GM04504 (cell line): ENCODE measurements around the gene CDT1.

ENCODE experiments used
- DNase-seq: peaks from one replicate; pipeline ENCODE4 v3.0.0-alpha.2; 2012; ENCODE audit warnings: low read depth

Gene CDT1

GRCh38 chr16:88836791-88837190 is 33.2 kb downstream of the CDT1 start:
- DNase-seq = no peak

GRCh38 chr16:88837806-88838205 is 34.2 kb downstream of the CDT1 start:
- no peak for DNase-seq

GRCh38 chr16:88838566-88838965 is 35.0 kb downstream of the CDT1 start:
- no peak for DNase-seq

DNA sequence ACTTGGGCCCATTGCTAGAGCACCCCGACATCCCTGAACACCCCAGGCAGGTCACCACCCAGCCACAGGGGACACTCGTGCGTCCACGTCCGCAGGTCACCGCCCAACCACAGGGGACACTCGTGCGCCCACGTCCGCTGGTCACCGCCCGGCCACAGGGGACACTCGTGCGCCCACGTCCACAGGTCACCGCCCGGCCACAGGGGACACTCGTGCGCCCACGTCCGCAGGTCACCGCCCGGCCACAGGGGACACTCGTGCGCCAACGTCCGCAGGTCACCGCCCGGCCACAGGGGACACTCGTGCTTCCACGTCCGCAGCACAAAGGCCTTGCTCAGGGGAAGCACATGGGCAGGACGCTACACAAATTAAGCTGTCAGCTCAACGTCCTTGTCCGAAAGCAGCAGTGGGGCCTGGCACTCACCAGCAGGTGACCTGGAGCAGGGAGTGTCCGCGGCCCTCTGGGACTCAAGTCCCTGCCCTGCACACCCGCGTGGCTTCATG is 35.5 kb downstream of the CDT1 start:
- DNase-seq = no peak

DNA sequence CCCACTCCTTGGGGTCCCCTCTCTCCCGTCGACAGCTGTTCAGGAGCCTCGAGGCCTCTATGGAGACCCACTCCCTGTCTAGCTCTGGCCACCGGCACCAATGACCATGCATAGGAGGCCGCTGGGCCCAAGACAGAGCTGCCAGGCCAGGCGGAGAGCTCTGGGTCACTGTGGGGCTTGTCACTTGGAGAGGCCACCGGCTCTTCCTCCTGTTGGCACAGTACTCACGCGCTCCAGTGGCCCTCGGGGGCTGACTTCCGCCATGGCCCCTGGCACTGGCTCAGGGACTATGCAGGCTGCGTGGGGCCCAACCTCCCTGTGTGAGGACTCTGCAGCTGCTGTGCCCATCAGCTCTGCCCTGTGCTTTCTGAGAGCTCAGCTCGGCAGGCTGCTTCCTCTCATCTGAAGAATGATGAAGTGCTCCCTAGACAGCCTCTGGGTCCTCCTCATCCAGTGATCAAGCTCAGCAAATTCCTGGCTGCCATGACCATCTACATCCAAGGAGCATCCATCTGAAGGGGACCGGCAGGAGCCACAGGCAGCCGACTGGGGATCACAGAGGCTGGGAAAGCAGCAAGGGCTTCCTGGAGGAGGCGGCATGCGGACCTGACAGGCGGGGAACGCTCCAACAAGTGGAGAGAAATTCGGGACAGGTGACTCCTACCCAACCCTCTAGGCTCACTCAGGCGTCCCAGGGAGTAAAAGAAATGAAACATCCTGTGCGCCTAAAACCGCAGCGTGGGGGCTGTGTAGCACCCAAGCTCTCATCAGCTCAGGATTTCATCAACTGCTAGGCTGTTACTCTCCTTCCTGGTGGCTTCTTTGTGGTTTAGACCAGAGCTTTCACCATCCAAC is 36.4 kb downstream of the CDT1 start:
- DNase-seq = no peak

DNA sequence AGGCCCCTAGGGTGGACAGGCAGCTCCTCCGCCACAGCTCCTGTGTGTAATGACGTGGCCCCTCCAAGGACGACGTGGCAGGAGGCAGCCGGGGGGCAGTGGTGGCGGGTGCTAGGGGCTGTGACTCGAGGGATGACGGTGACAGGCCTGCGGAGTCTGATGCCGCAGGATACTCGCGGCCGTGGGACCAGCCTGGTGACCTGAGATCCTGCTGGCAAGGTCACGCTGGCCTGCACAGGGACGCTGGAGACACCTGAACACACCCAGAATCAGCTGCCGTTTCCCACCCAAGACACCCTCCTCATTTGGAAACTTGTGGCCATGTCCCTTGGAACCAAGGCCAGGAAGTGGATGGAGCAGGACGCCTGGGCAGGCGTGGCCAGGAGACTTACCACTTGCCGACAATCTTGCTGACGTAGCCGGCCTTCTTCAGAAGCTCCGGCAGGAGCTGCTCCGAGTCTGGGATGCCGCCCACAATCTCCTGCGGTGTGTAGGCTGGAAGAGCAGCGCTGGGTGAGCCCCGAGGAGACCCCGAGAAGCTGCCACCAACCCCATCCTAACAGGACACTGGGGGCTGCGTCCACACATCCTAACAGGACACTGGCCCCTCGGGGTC is 37.1 kb downstream of the CDT1 start:
- DNase-seq = no peak

- DNase-seq = no peak
Observed at GRCh38 chr16:88841521-88842307, 38.1 kb downstream of the CDT1 start.

- DNase-seq = no peak
Observed at GRCh38 chr16:88842308-88842756, 38.7 kb downstream of the CDT1 start.

DNA sequence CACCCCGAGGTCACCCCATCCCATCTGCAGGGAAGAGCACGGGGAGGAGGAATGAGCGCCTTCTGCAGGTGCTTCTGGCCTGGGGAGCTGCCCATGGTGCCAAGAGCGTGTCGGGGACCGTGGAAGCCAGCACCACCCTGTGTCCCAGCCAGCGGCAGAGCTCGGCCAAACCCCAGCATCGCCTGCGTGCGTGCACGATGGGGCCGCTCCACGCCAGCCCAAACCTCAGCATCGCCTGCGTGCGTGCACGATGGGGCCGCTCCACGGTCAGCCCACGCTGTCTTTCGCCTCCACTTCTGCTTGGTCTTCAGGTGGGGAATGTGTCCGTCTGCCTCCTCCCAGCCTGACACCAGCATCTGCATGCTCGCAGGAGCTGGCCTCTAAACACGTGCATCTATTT is 39.2 kb downstream of the CDT1 start:
- no peak for DNase-seq

GRCh38 chr16:88843256-88843655 is 39.7 kb downstream of the CDT1 start:
- no peak for DNase-seq

DNA sequence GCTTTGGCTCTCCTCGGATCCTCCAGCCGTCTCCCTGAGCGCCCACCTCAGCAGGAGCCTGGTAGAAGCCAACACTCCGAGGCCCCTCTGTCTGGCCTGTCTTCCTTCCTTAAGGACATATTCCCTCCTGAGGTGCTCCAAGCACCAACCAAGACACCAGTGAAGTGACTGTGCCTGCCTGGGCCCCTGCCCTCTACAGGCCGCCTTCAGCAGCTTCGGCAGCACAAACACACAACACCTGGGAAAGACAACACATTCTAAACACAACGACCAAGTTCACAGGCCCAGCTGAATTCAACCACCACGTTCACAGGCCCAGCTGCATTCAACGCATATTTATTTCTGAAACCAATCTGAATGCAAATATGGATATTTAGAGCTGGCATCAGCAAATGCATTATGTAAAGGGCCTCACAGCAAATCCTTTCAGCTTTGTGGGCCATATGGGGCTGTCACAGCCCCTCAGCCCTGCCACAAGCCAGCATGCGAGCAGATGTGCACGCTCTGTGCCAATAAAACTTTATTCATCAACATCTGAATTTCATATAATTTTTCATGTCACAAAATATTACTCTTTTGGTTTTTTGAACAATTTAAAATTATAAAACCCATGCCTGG is 40.9 kb downstream of the CDT1 start:
- DNase-seq = no peak

- DNase-seq = no peak
Observed at GRCh38 chr16:88846088-88846487, 42.5 kb downstream of the CDT1 start.

DNA sequence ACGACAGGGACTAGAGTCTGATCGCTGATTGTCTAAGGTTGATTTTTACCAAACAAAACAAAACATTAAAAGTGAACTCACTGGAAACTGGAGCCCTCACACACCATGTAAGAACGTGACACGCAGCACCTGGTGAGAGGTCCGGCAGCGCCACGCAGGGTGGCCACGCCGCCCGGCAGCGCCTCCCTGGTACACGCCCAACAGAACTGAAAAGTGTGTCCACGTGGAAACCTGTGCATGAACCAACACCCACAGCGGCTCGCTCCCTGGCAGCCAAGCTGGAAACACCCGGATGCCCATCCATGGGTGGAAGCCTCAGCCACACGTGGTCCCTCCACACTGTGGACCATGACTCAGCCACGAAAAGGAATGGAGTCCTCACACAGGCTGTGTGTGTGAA is 44.1 kb downstream of the CDT1 start:
- no peak for DNase-seq

- no peak for DNase-seq
Observed at GRCh38 chr16:88848557-88848956, 45.0 kb downstream of the CDT1 start.

GRCh38 chr16:88850531-88851199 is 47.1 kb downstream of the CDT1 start:
- no peak for DNase-seq

DNA sequence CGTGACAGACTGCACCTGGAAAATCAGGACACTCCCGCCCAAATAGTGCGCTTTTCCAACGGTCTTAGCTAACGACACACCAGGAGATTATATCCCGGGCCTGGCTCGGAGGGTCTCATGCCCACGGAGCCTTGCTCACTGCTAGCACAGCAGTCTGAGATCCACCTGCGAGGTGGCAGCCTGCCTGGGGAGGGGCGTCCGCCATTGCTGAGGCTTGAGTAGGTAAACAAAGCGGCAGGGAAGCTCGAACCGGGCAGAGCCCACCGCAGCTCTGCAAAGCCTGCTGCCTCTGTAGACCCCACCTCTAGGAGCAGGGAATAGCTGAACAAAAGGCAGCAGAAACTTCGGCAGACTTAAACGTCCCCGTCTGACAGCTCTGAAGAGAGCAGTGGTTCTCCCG is 48.0 kb downstream of the CDT1 start:
- no peak for DNase-seq

DNA sequence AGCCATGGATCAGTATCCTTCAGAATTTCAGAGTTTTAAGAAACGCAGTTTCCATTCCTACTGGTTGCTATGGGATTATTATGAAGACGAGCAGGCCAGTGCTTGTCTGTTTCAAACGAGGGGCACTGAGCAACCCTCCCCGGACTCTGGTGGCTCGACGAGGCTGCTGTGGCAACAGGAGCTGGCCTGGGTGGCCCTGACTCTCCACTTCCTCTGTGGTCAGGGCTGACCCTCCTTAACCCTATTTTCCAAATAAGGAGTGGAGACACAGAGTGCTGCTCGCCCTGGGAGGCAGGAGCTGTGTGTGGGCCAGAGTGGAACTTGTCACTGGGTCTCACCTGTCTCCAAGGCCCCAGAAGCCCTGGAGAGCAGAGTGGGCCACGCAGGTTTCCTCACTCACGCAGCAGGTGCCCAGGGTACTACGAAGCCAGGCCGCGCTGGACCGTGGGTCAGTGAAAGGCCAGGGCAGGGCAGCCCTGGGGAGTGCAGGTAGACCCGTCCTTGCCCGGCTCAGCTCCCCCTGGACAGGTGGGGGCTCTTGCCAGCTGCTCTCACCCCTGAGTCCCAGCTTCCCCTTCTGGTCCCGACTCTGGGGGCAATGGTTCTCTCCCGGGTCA is 49.8 kb downstream of the CDT1 start:
- DNase-seq = no peak

GRCh38 chr16:88854306-88855111 is 50.9 kb downstream of the CDT1 start:
- no peak for DNase-seq

- no peak for DNase-seq
Observed at GRCh38 chr16:88855176-88855575, 51.6 kb downstream of the CDT1 start.

DNA sequence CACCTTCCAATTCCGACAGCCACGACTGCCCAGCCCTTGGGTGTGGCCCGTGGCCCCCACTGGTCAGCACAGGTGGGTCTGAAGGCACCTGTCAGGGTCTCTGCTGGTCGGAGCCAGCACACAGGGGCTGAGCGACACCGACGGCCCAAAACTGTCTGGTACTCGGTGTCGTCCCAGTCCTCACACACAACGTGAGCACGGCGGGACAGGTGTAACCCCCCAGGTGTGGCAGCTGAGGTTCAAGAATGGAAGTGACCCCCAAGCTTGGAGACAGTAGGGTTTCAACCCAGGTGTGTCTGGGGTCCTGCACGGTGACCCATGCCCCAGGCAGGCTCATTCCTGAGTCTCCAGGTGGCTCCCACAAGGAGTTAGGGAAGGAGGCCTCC is 52.1 kb downstream of the CDT1 start:
- no peak for DNase-seq
